Ammon's horn (tissue), 1 donor: Measurements from ENCODE around the gene COPB1.

ENCODE experiments used
- DNase-seq: peaks from one replicate; pipeline ENCODE4 v3.0.0-alpha.2; 2016; ENCODE audit warnings: low spot score

COPB1 gene

DNA sequence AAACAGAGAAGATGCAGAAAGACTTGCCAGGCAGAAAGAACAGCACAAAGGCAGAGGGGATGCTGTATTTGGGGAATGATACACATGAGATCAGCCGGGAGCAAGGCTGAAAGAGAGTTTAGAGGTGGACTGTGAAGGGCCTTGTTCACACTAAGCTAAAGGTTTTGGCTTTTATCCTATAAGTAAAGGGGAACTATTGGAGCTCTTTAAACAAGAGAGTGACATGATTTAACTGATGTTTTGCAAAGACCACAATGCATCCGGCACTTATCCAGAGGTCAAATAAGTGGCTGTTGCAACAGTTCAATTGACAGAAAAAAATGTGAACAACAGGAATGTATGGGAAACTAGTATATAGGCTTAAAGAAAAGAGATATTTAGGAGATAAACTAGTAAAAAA lies 76.0 kb downstream of the COPB1 start:
- no peak for DNase-seq

DNA sequence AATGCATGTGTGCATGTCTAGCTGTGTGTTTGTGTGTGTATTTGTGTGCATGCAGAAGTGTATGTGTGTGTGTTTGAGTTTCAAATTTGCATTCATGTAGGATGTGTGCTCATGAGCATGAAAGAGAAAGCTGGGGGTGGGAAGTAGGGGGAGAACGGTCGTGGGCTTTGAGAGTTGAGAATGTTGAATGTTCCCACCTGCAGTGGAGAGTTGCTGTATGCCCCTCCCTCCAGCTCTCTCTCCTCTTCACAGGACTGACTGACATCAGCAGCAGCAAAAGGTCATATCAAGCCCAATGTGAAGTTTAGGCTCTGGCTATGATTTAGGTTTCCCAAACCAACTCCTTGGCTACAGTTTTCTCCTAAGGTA lies 76.8 kb downstream of the COPB1 start:
- no peak for DNase-seq

DNA sequence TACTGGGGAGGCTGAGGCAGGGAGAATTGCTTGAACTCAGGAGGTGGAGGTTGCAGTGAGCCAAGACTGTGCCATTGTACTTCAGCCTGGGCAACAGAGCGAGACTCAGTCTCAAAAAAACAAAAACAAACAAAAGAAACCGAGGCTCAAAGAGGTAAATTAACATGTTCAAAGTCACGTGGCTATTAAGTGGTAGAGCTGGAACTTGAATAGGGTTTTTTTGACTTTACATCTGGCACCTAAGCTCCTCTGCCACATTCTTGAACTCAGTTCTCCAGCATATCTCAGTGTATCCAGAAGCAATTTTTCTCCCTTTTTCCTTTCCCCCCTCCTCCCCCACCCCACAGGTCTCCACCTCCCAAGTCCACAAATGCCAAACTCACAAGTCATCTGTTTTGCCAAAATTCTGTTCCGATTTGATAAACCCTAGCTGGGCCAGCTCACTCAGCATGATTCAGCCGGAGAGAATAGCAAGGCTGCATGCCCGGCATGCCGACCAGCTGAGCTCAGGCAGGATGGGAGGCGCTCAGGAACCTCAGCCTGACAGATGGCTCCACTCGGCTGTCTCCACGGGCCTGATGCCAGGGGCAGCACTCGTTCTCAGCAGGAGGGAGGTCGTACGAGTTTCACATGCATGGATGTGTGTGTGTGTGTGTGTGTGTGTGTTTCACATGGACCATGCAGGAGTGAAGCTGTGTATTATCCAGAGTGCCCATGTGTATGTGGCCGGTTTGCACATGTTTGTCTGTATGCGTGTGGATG lies 77.4 kb downstream of the COPB1 start:
- peak; percentile 79 for DNase-seq

DNA sequence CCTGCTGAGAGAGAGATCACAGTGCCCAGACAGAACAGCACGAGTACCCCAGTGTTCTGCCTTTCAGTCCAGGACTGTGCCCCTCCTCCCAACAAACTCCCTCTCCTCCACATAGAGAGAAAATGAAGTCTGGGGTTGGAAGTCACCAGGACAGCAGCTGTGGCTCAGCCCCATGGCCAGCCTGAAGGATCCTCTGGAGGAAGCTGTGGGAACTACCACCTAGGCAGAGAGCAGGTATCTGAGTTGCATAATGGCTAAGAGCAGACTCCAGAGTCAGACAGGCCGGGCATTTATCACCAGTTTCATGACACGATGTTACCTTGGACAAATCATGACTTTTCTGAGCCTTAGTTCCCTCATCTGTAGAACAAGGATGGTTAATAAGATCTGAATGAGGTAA lies 79.4 kb downstream of the COPB1 start:
- no peak for DNase-seq

DNA sequence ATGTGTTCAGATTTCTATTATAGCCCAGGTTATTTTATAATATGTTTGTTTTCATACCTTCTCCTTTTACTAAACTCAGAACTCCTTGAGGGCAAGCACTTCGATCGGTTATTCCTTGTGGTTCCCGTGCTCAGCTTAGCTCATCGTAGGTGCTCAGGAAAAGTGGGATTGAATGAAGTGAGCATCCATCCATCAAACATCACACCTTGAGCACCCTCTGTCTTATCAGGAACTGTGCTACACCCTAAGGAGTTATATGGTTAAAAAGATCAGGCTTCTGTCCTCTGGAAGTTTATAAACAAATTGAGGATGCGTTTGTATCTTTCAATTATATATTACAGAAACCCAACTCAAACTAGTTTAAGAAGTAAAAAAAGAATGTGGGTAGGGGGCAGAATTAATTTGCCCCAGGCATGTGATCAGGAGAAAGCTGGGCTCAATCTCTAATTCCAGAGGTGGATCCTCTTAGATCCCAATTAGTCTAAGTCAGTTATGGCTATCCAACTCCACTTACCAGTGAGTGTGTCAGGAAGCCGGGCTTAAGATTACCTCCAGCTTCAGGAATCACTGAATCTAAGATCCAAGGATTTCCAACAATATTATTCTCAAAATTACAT lies 80.7 kb downstream of the COPB1 start:
- DNase-seq, result no peak

DNA sequence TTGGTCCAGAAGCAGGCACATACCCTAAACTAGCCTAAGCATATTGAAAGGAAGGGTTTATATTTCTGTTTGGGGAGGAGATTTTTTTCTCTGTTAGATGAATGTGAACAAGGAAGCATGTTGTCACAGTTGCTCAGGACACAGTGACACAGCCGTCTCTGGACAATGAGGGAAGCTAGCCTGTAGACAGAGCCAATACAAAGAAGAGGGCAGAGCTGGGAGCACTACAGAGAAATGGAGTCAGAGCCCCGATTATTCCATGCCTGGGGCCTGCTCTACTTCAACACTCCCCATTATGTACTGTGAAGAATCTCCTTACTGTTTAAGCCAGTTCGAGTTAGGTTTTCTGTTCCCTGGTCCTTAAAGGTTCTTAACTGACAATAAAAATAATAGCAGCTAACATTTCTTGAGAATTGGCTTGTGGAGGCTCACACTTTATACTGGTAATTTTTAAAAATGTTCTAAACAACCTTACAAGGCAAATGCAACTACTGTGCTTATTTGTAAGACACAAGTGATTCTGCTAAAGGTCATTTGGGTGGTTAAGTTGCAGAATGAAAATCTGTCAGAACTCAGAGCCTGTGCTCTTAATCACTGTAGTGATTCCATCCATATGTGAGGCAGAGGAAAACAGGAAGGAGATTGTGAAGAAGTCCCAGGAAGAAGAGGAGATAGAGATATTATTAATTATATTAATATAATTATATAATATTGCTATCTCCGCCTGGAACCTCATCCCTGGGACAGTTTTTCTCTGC lies 81.8 kb downstream of the COPB1 start:
- peak; percentile 15 for DNase-seq

DNA sequence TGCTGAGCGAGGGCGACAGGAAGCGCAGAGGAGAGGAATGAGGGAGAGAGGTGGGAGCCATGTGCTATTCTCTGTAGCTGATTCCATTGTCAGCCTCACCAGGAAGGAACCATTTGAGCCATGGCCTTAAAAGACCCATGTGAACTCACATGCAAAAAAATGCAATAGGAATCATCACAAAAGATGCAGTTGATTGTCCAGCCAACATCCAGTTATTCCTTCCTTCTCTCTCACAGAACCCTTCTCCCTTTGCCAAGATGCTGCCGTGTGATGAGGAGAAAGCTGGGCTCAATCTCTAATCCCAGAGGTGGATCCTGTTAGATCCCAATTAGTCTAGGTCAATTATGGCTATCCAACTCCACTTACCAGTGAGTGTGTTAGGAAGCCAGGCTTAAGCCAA lies 82.4 kb downstream of the COPB1 start:
- DNase-seq, result no peak

DNA sequence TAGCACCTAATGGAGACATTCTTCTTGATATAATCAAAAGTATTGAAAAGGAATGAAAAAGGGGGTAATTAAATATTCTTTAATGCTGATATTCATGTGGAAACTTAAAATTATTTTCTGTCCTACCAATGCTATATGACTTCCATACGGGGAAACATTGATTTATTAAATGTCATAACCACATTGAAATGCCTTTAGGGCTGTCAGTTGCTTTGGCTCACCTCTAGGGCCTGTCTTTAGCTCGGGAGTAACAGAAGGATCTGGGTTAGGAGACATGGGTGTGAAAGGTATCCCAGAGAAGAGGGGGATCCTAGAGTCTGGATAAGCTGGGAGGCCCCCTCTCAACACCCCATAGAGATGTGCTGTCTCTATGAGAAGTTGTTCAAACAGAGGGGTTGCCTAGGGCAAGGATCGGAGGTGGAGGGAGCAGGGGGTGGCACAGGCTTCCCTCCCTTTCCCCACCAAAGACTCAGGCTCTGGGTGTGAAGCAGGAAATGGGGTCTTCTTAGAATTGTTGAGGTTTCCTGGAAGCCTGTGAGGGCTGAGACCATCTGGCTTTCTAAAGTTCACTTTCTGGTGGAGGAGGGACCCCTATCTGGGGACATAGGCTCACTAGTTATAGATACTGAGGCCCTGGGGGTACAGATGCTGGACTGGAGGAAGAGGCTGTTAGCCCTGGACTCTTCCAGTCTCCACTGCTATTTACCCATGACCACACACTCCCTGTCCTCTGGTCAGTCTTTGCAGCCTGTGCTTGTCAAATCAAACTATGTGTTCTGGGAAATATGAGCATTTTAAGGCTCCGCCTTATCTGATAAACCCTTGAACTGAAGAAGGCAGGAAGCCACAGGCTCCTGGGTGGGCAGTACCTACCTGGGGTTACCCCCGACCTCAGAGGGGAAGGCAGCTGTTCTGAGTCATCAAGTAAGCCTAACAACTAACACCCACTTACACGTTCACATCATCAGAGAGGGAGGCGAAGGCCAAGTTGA lies 84.8 kb downstream of the COPB1 start:
- DNase-seq, result no peak

DNA sequence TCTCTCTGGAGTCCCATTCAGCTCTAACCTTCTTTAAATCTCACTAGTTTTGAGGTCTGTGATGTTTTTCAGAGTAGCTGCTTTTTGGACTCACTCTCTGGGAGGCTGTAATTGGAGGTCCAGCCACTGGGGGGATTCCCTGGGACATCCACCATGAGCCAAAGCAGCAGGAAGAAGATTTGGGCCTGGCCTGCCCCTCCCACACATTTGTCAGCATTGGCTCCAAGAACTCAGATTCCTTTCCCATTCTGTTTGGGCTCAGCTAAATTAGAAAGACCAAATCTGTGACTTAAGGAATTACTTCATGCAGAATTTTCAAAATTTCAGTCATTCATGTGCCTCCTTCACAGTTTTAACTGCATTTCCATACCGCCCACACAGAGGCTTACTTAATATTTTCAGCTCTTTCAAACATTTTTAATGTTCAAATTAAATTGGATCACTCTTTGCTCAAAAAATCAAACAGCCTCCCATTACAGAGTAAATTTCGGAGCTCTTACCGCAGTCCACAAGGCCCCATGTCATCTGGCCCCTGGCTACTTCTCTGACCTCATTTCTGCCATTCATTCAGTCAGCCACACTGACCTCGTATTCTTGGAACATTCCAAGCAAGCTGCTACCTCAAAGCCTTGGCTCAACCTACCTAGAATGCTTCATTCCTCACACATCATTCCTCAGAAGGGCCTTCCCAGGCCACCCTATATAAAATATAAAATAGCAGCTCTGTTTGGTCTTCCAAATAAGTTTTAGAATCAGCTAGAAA lies 86.1 kb downstream of the COPB1 start:
- no peak for DNase-seq

DNA sequence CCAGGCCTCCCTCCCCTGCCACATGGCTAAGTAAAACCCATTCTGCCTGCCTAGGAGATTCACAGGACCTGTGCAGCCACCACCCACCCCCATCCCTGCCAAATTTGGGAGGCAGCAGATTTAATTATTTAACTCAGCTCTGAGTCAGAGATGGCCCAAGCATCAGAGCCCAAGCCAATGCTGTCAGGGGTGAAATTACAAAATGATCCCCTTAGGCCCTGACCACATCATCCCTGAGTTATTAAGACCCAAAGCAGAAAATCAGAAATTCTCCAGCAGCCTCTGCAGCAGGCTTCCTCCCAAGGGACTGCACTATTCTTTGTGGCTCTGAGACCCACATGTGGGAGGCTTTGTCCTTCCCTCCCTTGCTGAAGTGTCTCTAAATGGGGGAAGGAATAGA lies 87.8 kb downstream of the COPB1 start:
- DNase-seq, result no peak

DNA sequence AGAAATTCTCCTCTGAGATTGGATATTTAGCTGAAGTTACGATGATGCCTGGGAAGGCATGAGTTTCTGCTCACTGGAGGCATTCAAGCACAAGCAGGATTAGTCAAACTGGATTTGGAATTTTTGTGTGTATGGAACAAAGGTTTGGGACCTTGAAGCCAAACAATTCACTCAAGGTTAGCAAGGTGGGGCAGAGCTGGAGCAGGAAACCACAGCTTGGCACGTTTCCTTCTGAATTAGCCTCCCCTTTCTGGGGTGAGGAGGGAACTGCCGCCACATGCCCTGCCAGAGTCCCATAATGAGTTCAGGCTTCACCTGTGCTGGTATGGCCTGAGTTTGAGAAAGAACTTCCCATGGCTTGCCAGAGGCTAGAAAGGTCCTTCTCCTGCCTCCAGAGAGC lies 89.7 kb downstream of the COPB1 start:
- DNase-seq, result no peak

DNA sequence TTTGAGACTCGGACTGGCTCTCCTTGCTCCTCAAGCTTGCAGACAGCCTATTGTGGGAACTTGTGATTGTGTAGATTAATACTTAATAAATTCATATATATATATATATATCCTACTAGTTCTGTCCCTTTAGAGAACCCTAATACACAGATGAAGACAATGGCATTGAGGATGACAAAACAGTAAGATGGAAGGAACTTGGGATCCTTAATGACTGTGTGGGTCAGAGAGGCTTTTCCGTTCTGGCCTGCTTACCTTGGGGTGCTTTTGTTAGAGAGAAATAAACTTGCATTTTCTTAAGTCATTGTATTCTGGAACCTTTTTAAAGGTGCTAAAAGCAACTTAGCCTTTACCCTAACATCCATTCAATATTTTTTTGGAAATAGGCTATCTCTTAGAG lies 91.0 kb downstream of the COPB1 start:
- no peak for DNase-seq
